WTC11 (cell line): ENCODE measurements around the gene MT1B.

Experiments used
- CTCF ChIP-seq: fragments of 200-600 bp; IDR thresholded peaks from 2 replicates; pipeline ENCODE4 v1.8.0; 2022; ENCODE audit warnings: antibody characterized with exemption
- FOXP1 ChIP-seq: sonication (generic); formaldehyde crosslinking; IDR thresholded peaks from 2 replicates; pipeline ENCODE4 v1.8.0; 2022; ENCODE audit warnings: missing genetic modification reagents, mild to moderate bottlenecking, moderate library complexity, borderline replicate concordance
- HMGXB4 ChIP-seq: sonication (generic); formaldehyde crosslinking; IDR thresholded peaks from 2 replicates; pipeline ENCODE4 v1.8.1; 2023; ENCODE audit warnings: mild to moderate bottlenecking, moderate library complexity, missing genetic modification reagents
- MAX ChIP-seq: sonication (generic); formaldehyde crosslinking; IDR thresholded peaks from 2 replicates; pipeline ENCODE4 v1.8.0; 2022; ENCODE audit warnings: mild to moderate bottlenecking, missing genetic modification reagents
- NFYB ChIP-seq: sonication (generic); formaldehyde crosslinking; conservative IDR thresholded peaks from 2 replicates; pipeline ENCODE4 v1.8.0; 2022; ENCODE audit warnings: low read depth, missing genetic modification reagents
- OVOL2 ChIP-seq: fragments of 250-450 bp; sonication (Bioruptor Pico); IDR thresholded peaks from 2 replicates; pipeline ENCODE4 v1.9.0; 2021; ENCODE audit warnings: mild to moderate bottlenecking, borderline replicate concordance
- ZBTB21 ChIP-seq: sonication (generic); formaldehyde crosslinking; IDR thresholded peaks from 2 replicates; pipeline ENCODE4 v1.8.1; 2023; ENCODE audit warnings: mild to moderate bottlenecking, missing genetic modification reagents, borderline replicate concordance
- ZBTB43 ChIP-seq: sonication (generic); formaldehyde crosslinking; IDR thresholded peaks from 2 replicates; pipeline ENCODE4 v1.8.1; 2023; ENCODE audit warnings: mild to moderate bottlenecking, missing genetic modification reagents
- ZNF396 ChIP-seq: fragments of 250-450 bp; sonication (Bioruptor Pico); IDR thresholded peaks from 2 replicates; pipeline ENCODE4 v1.8.0; 2021; ENCODE audit warnings: mild to moderate bottlenecking, moderate library complexity, borderline replicate concordance
- TF ChIP-seq, protein P1 (sequence below): sonication (generic); formaldehyde crosslinking; IDR thresholded peaks from 2 replicates; pipeline ENCODE4 v1.8.0; 2023; ENCODE audit warnings: mild to moderate bottlenecking, missing genetic modification reagents

DNA sequence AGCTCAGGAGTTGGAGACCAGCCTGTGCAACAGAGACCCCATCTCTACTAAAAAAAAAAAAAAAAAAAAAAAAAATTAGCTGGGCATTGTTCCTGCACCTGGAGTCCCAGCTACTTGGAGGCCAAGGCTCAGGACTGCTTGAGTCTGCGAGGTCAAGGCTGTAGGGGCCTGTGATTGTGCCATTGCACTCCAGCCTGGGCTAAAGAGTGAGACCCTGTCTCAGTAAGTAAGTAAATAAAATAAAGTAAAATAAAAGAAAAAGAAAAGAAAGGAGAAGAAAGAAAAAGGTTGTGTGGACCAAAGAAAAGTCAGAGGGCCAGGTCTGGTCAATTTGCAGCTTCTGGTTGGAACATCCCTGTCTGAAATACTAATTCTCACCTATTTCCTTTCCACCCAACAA is 48.9 kb downstream of the MT1B start:
- TF ChIP-seq CTCF (no peak), FOXP1 (CRISPR knock-in tag) (no peak), OVOL2 (CRISPR knock-in tag) (no peak), NFYB (CRISPR knock-in tag) (no peak), ZNF396 (CRISPR knock-in tag) (no peak), ZBTB43 (CRISPR knock-in tag) (no peak), HMGXB4 (CRISPR knock-in tag) (no peak), ZBTB21 (no peak), MAX (CRISPR knock-in tag) (no peak)
- TF ChIP-seq, protein P1, sequence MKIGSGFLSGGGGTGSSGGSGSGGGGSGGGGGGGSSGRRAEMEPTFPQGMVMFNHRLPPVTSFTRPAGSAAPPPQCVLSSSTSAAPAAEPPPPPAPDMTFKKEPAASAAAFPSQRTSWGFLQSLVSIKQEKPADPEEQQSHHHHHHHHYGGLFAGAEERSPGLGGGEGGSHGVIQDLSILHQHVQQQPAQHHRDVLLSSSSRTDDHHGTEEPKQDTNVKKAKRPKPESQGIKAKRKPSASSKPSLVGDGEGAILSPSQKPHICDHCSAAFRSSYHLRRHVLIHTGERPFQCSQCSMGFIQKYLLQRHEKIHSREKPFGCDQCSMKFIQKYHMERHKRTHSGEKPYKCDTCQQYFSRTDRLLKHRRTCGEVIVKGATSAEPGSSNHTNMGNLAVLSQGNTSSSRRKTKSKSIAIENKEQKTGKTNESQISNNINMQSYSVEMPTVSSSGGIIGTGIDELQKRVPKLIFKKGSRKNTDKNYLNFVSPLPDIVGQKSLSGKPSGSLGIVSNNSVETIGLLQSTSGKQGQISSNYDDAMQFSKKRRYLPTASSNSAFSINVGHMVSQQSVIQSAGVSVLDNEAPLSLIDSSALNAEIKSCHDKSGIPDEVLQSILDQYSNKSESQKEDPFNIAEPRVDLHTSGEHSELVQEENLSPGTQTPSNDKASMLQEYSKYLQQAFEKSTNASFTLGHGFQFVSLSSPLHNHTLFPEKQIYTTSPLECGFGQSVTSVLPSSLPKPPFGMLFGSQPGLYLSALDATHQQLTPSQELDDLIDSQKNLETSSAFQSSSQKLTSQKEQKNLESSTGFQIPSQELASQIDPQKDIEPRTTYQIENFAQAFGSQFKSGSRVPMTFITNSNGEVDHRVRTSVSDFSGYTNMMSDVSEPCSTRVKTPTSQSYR (CRISPR knock-in tag): no peak
